HS-5 (cell line): Measurements from ENCODE around the gene LPCAT2.

Source experiments
- DNase-seq: peaks from one replicate; pipeline ENCODE4 v3.0.0-alpha.2; 2012; ENCODE audit warnings: low read depth

The LPCAT2 gene

GRCh38 chr16:55555436-55555835 is 46.6 kb downstream of the LPCAT2 start:
- no peak for DNase-seq

GRCh38 chr16:55557186-55557585 is 48.3 kb downstream of the LPCAT2 start:
- DNase-seq, result no peak

GRCh38 chr16:55559233-55559632 is 50.4 kb downstream of the LPCAT2 start:
- no peak for DNase-seq

- no peak for DNase-seq
Observed at GRCh38 chr16:55559933-55560516, 51.2 kb downstream of the LPCAT2 start.

- no peak for DNase-seq
Observed at GRCh38 chr16:55561319-55561848, 52.5 kb downstream of the LPCAT2 start.

GRCh38 chr16:55562936-55563335 is 54.1 kb downstream of the LPCAT2 start:
- no peak for DNase-seq

GRCh38 chr16:55563797-55564196 is 54.9 kb downstream of the LPCAT2 start:
- DNase-seq, result no peak

GRCh38 chr16:55565086-55565485 is 56.2 kb downstream of the LPCAT2 start:
- DNase-seq, result no peak

GRCh38 chr16:55566432-55567175 is 57.7 kb downstream of the LPCAT2 start, which contains the start of gene CAPNS2:
TSS of gene CAPNS2 (plus strand) at chr16:55566684. CDS start at chr16:55566757, 73 bp downstream.
- DNase-seq, result no peak

GRCh38 chr16:55567382-55567781 is 58.5 kb downstream of the LPCAT2 start:
- DNase-seq, result no peak

GRCh38 chr16:55568207-55568606 is 59.3 kb downstream of the LPCAT2 start:
- no peak for DNase-seq

- peak; percentile 30 for DNase-seq
Observed at GRCh38 chr16:55569025-55569424, 60.2 kb downstream of the LPCAT2 start.

- no peak for DNase-seq
Observed at GRCh38 chr16:55570159-55570558, 61.3 kb downstream of the LPCAT2 start.

GRCh38 chr16:55571191-55571897 is 62.5 kb downstream of the LPCAT2 start:
- DNase-seq, result no peak

- no peak for DNase-seq
Observed at GRCh38 chr16:55572439-55572838, 63.6 kb downstream of the LPCAT2 start.

GRCh38 chr16:55574811-55575210 is 65.9 kb downstream of the LPCAT2 start:
- no peak for DNase-seq

- no peak for DNase-seq
Observed at GRCh38 chr16:55575496-55575895, 66.6 kb downstream of the LPCAT2 start.

GRCh38 chr16:55576384-55576783 is 67.5 kb downstream of the LPCAT2 start:
- DNase-seq, result no peak

- no peak for DNase-seq
Observed at GRCh38 chr16:55577887-55578286, 69.0 kb downstream of the LPCAT2 start.

GRCh38 chr16:55585631-55586030 is 76.8 kb downstream of the LPCAT2 start:
- DNase-seq, result no peak

- DNase-seq, result no peak
Observed at GRCh38 chr16:55588799-55589198, 79.9 kb downstream of the LPCAT2 start.

GRCh38 chr16:55592306-55592705 is 83.4 kb downstream of the LPCAT2 start:
- DNase-seq, result no peak

- DNase-seq, result no peak
Observed at GRCh38 chr16:55597928-55598327, 89.1 kb downstream of the LPCAT2 start.
